ENCODE measurements around the gene CNTNAP5. TPM values are rescaled to one million over a fixed set of nuclear protein-coding genes. Genes with fewer than 3 reads are reported as not detected.

CNTNAP5 gene
- total RNA-seq, 4 donors from 2014 or later = 0.17 TPM; not detected in 3

DNA sequence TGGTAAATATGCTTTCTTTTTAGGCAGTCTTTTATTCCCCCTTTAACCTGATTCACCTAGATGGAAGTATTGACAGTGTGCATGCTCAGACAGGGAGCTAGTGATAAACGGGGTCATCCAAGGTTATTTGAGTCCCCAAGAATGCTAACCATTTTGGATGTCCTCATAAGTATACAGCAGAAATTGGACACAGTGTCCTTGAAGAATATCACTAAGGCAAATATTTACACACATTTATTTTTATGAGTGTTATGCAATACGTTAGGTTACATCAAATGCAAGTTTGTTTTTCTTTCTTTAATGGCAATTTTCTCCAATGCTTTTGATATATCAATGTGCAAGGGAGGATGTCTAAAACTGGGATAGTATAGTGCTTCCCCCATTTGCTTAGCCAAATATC is 23.6 kb downstream of the CNTNAP5 start:
- Histone ChIP-seq H3K36me3 (no peaks in the 10 kb centered on the region), H3K27ac (replicated peaks in 1 of 4) (no peak overlapping the region), H3K9me3 (no peaks in the 10 kb centered on the region), H3K4me1 (no peaks in the 10 kb centered on the region), H3K27me3 (no peaks in the 10 kb centered on the region), H3K4me3 (no peak overlapping the region)
- DNase-seq (ENCODE audit: extremely low spot score) = no peak
- 79% methylated on average over 2 of the region's 2 CpGs for WGBS
- intact Hi-C loops (cut with DNase I) = no loop called here
- TF ChIP-seq POLR2AphosphoS5 (IDR thresholded peaks at IDR 0.05) = no peak
- TF ChIP-seq POLR2A (IDR thresholded peaks at IDR 0.05; ENCODE audit: low read depth) = no peak
- TF ChIP-seq, protein P1, sequence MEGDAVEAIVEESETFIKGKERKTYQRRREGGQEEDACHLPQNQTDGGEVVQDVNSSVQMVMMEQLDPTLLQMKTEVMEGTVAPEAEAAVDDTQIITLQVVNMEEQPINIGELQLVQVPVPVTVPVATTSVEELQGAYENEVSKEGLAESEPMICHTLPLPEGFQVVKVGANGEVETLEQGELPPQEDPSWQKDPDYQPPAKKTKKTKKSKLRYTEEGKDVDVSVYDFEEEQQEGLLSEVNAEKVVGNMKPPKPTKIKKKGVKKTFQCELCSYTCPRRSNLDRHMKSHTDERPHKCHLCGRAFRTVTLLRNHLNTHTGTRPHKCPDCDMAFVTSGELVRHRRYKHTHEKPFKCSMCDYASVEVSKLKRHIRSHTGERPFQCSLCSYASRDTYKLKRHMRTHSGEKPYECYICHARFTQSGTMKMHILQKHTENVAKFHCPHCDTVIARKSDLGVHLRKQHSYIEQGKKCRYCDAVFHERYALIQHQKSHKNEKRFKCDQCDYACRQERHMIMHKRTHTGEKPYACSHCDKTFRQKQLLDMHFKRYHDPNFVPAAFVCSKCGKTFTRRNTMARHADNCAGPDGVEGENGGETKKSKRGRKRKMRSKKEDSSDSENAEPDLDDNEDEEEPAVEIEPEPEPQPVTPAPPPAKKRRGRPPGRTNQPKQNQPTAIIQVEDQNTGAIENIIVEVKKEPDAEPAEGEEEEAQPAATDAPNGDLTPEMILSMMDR (IDR thresholded peaks at IDR 0.05) = no peak
- TF ChIP-seq EP300 (IDR thresholded peaks at IDR 0.05) = no peak

DNA sequence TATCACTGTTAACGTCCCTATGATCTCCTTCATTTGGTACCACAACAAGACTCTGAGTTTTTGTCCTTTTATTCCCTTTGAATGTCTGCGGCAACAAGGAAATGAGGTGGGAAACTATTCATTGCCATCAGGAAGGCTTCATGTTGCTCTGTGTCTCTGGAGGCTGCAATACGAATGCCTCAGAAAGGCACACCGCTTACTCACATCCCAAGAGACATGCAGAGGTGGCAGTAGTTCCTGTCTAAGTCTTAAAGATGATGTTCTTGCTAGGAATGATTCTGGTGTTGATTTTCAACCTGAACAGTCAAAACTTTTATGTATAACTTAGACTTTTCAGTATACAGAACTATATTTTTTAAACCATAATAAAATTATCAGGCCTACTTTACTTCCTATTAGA is 24.0 kb downstream of the CNTNAP5 start:
- no peak overlapping the region for H3K27ac ChIP-seq (replicated peaks in 1 of 4)
- DNase-seq (ENCODE audit: extremely low spot score) = no peak
- H3K36me3 ChIP-seq = no peaks in the 10 kb centered on the region
- no peaks in the 10 kb centered on the region for H3K27me3 ChIP-seq
- no peaks in the 10 kb centered on the region for H3K4me1 ChIP-seq
- 76% methylated on average over 4 of the region's 4 CpGs for WGBS
- TF ChIP-seq, protein P1 (IDR thresholded peaks at IDR 0.05) = no peak
- TF ChIP-seq POLR2A (IDR thresholded peaks at IDR 0.05; ENCODE audit: low read depth) (no peak), EP300 (IDR thresholded peaks at IDR 0.05) (no peak), POLR2AphosphoS5 (IDR thresholded peaks at IDR 0.05) (no peak)
- H3K4me3 ChIP-seq = no peak overlapping the region
- intact Hi-C loops (cut with DNase I) = no loop called here
- no peaks in the 10 kb centered on the region for H3K9me3 ChIP-seq

DNA sequence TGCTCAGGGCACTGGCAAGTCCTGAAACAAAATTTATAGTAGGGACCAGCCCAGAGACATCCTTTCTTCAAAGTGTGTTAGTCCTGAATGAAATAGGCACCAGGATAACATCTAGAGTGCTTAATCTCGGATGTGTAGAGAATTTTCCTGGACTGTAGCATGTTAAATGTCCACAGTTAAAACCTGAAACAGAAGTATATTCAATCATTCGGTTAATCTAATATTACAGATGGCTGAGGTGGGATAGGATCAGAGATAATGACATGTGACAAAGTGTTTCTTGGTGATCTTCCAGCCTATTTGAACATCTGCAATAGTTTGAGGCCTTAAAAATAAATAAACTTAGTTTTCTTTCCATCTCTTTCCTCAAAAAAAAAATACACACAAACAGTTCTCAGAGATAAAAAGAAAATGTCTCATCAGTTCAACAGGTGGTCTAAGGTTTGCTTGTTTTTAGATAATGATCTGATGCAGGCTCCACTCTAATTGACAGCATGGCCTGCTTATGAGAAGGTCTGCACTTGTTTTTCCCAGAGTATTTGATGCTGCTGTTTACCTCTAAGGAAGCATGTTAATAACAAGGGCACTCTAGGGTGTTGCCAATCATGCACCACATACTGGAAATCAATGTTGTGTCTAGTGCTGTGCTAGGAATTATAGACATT is 25.9 kb downstream of the CNTNAP5 start:
- H3K4me3 ChIP-seq = no peak overlapping the region
- DNase-seq (ENCODE audit: extremely low spot score) = no peak
- no peaks in the 10 kb centered on the region for H3K4me1 ChIP-seq
- no peak for TF ChIP-seq POLR2AphosphoS5 (IDR thresholded peaks at IDR 0.05)
- TF ChIP-seq, protein P1 (IDR thresholded peaks at IDR 0.05) = no peak
- whole genome bisulfite sequencing = 80% methylated on average over 2 of the region's 2 CpGs
- H3K27ac ChIP-seq (replicated peaks in 1 of 4) = no peak overlapping the region
- H3K36me3 ChIP-seq = no peaks in the 10 kb centered on the region
- no peaks in the 10 kb centered on the region for H3K27me3 ChIP-seq
- intact Hi-C loops (cut with DNase I) = no loop called here
- no peaks in the 10 kb centered on the region for H3K9me3 ChIP-seq

DNA sequence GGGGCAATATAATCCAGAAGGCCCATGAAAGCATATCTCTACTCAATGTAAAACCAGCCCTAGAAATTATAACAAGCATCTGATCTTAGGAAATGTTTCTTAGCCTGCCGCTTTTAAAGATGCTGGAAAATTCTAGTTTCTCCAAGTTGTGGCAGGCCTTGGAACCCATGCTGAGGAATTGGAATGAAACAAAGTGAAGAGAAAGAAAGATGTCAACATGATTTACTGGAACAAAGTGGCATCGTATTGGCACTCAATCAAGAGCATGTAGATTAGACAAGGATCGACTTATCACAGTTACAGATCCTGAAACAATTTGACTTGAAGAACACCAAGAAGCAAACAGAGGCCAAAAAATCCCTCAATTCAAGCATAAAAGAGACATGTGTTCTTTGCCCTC is 28.7 kb downstream of the CNTNAP5 start:
- no peaks in the 10 kb centered on the region for H3K4me1 ChIP-seq
- WGBS = 90% methylated on average over 3 of the region's 3 CpGs

DNA sequence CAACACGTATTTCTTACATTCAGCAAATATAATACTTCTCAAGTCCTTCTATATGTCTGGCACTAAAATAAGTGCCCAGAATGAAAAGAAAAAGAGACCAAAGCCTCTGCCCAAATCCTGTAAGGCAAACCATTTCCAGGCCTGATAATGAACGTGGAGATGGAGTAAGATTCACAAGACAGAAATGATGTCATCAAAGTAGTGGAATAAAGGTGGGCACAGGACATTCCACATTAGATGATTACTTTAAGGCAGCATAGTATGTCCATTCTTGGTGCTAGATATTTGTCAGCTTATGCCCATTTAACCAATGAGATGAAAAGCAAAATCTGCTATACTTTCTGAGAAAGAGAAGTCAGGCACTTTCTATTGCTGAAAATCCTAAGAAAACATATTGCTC is 38.5 kb downstream of the CNTNAP5 start:
- TF ChIP-seq, protein P1 (IDR thresholded peaks at IDR 0.05) = no peak
- TF ChIP-seq POLR2A (IDR thresholded peaks at IDR 0.05; ENCODE audit: low read depth) (no peak), POLR2AphosphoS5 (IDR thresholded peaks at IDR 0.05) (no peak), EP300 (IDR thresholded peaks at IDR 0.05) (no peak)
- 85% methylated on average over 2 of the region's 2 CpGs for WGBS

More for the DNA sequence above, 28.7 kb downstream of the CNTNAP5 start:
- H3K27ac ChIP-seq (replicated peaks in 1 of 4) = no peak overlapping the region
- no peak for TF ChIP-seq EP300 (IDR thresholded peaks at IDR 0.05)
- TF ChIP-seq POLR2AphosphoS5 (IDR thresholded peaks at IDR 0.05) = no peak
- no peak for TF ChIP-seq POLR2A (IDR thresholded peaks at IDR 0.05; ENCODE audit: low read depth)
- H3K9me3 ChIP-seq = no peaks in the 10 kb centered on the region
- intact Hi-C loops (cut with DNase I) = no loop called here
- H3K4me3 ChIP-seq = no peak overlapping the region
- no peaks in the 10 kb centered on the region for H3K36me3 ChIP-seq
- no peaks in the 10 kb centered on the region for H3K27me3 ChIP-seq
- no peak for DNase-seq (ENCODE audit: extremely low spot score)

More for the DNA sequence above, 38.5 kb downstream of the CNTNAP5 start:
- no peaks in the 10 kb centered on the region for H3K27me3 ChIP-seq
- intact Hi-C loops (cut with DNase I) = no loop called here
- H3K9me3 ChIP-seq = peaks cover 0 to 3% (median 0%) of the 10 kb centered on the region in 4 donors
- H3K27ac ChIP-seq (replicated peaks in 1 of 4) = no peak overlapping the region
- H3K36me3 ChIP-seq = no peaks in the 10 kb centered on the region
- no peak for DNase-seq (ENCODE audit: extremely low spot score)
- no peaks in the 10 kb centered on the region for H3K4me1 ChIP-seq
- H3K4me3 ChIP-seq = no peak overlapping the region

Data from esophagus muscularis mucosa (tissue), 4 donors.